ENCODE data around the gene PBX3.

PBX3 gene

DNA sequence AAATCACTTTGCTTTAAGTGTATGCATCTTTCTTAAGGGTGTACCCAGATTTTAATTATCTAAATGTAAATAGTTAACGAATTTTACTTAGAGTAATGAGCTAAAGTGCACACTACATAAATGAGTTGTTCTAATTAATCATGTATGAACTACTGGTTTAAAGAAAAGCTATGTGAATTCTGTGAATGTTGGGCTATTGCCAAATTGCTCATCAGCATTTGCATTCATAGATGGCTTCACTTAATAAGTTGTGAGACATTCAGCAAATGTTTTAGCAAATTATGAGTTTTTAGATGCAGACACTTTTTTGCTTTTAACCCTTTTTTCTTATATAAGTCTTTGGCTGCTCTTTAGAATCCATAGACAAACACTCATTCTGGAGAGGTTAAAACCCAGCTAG, 175.7 kb downstream of the PBX3 start:
- Mint-ChIP-seq H3K4me1 (peaks cover 5% of the 10 kb centered on the region), H3K27me3 (ENCODE audit: low read depth) (no peaks in the 10 kb centered on the region), H3K36me3 (ENCODE audit: low read depth) (peaks cover 4% of the 10 kb centered on the region), H3K9me3 (no peaks in the 10 kb centered on the region), H3K4me3 (no peak overlapping the region), H3K27ac (no peak overlapping the region)
- TF ChIP-seq, protein P1, sequence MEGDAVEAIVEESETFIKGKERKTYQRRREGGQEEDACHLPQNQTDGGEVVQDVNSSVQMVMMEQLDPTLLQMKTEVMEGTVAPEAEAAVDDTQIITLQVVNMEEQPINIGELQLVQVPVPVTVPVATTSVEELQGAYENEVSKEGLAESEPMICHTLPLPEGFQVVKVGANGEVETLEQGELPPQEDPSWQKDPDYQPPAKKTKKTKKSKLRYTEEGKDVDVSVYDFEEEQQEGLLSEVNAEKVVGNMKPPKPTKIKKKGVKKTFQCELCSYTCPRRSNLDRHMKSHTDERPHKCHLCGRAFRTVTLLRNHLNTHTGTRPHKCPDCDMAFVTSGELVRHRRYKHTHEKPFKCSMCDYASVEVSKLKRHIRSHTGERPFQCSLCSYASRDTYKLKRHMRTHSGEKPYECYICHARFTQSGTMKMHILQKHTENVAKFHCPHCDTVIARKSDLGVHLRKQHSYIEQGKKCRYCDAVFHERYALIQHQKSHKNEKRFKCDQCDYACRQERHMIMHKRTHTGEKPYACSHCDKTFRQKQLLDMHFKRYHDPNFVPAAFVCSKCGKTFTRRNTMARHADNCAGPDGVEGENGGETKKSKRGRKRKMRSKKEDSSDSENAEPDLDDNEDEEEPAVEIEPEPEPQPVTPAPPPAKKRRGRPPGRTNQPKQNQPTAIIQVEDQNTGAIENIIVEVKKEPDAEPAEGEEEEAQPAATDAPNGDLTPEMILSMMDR (IDR thresholded peaks at IDR 0.05; ENCODE audit: unreplicated experiment in 3 of 3) = no peak

DNA sequence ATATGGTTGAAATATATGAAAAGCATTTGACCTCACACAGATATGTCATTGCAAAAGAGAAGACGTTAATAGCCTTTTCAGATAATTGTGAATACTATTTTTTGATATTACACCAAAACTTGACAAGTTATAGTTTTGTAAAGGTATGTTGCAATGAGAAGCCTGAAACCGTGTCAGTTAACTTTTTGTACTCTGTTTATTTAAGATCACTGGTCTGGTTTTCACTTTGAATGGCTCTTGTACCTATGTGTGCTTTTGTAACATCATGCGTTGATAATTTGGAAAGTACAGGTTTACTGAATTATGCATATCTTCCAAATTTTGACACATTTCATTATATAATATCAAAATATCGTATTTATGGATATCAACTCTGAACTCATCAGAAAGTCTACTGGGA, 177.2 kb downstream of the PBX3 start:
- peaks cover 4% of the 10 kb centered on the region for H3K36me3 Mint-ChIP-seq (ENCODE audit: low read depth)
- TF ChIP-seq, protein P1 (IDR thresholded peaks at IDR 0.05; ENCODE audit: unreplicated experiment in 3 of 3) = no peak
- H3K4me3 Mint-ChIP-seq = no peak overlapping the region
- H3K27me3 Mint-ChIP-seq (ENCODE audit: low read depth) = no peaks in the 10 kb centered on the region
- no peaks in the 10 kb centered on the region for H3K9me3 Mint-ChIP-seq
- no peak overlapping the region for H3K27ac Mint-ChIP-seq
- H3K4me1 Mint-ChIP-seq = peaks cover 5% of the 10 kb centered on the region

DNA sequence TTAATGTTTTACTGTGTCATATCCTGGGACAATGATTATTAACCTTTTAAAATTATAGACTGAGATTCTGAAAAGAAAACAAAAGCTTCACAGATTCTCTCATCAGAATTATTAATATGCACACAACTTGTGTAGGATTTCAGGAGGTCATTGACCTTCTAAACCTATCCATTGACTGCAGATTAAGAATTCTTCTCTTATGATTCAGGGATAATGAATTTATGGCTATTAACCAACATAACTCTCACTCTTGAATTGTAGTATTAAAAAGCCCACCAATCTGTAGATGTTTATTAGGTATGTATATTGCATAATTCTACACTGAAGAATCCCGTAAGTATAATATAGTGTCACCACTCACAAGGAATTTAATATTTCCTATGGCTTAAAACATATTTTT, 179.8 kb downstream of the PBX3 start:
- no peaks in the 10 kb centered on the region for H3K9me3 Mint-ChIP-seq
- H3K4me1 Mint-ChIP-seq = no peaks in the 10 kb centered on the region
- no peaks in the 10 kb centered on the region for H3K27me3 Mint-ChIP-seq (ENCODE audit: low read depth)
- H3K36me3 Mint-ChIP-seq (ENCODE audit: low read depth) = peaks cover 4% of the 10 kb centered on the region
- H3K4me3 Mint-ChIP-seq = no peak overlapping the region
- no peak overlapping the region for H3K27ac Mint-ChIP-seq
- TF ChIP-seq, protein P1 (IDR thresholded peaks at IDR 0.05; ENCODE audit: unreplicated experiment in 3 of 3) = no peak

DNA sequence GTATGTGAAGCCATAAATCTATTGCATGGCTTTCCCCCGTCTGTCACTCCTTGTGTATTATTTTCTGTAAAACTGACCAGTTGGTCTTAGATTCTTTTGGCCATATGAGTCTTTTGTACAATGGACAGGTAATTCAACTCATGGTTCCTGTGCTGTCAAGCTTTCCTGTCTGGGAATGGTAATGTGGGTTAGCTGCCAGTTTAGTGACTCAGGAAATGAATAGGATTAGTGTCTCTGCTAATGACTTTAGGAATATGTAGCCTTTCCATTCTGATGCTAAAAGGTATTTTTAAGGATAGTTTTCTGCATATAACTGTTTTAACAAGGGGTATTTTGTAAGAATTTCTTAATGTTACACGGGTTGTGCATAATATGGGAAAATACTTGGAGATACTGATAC, 182.7 kb downstream of the PBX3 start:
- Mint-ChIP-seq H3K36me3 (ENCODE audit: low read depth) (peaks cover 8% of the 10 kb centered on the region), H3K27me3 (ENCODE audit: low read depth) (no peaks in the 10 kb centered on the region), H3K9me3 (no peaks in the 10 kb centered on the region), H3K4me1 (no peaks in the 10 kb centered on the region), H3K4me3 (no peak overlapping the region), H3K27ac (no peak overlapping the region)
- TF ChIP-seq, protein P1 (IDR thresholded peaks at IDR 0.05; ENCODE audit: unreplicated experiment in 3 of 3) = no peak

DNA sequence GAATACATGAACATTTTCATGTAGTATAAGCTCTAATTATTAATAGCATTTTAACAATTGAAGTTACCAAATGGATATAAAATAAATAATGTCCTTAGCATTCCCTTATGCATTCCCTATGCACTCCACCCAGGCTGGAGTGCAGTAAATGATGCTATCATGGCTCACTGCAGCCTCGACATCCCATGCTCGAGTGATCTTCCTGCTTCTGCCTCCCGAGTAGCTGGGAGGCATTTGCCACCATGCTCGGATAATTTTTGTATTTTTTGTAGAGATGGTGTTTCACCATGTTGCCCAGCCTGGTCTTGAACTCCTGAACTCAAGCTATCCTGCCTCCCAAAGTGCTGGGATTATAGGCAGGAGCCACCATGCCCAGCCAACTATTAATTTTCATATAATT, 184.0 kb downstream of the PBX3 start:
- Mint-ChIP-seq H3K36me3 (ENCODE audit: low read depth) (peaks cover 8% of the 10 kb centered on the region), H3K4me3 (no peak overlapping the region), H3K4me1 (no peaks in the 10 kb centered on the region), H3K27me3 (ENCODE audit: low read depth) (no peaks in the 10 kb centered on the region), H3K27ac (no peak overlapping the region), H3K9me3 (no peaks in the 10 kb centered on the region)
- TF ChIP-seq, protein P1 (IDR thresholded peaks at IDR 0.05; ENCODE audit: unreplicated experiment in 3 of 3) = no peak

DNA sequence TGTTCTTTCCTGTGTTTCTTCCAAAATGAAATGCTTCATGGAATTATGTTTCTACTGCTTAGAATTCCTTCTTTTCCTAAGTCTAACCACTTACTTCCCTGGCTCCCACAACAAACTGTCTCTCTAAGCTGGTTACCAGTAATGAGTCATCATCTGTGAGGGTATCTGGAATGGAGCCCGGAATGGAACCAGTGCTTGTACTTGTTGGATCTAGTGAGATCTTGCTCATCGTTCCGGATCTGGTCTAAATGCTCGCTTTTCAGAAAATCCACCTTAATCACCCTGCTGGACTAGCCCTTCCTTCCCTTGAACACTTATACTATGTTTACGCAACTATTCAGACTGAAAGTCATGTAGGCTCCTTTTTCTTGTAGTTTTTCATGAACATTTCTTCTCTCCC, 184.8 kb downstream of the PBX3 start:
- H3K27me3 Mint-ChIP-seq (ENCODE audit: low read depth) = no peaks in the 10 kb centered on the region
- H3K4me3 Mint-ChIP-seq = no peak overlapping the region
- H3K36me3 Mint-ChIP-seq (ENCODE audit: low read depth) = peaks cover 8% of the 10 kb centered on the region
- H3K4me1 Mint-ChIP-seq = no peaks in the 10 kb centered on the region
- TF ChIP-seq, protein P1 (IDR thresholded peaks at IDR 0.05; ENCODE audit: unreplicated experiment in 3 of 3) = no peak
- H3K27ac Mint-ChIP-seq = no peak overlapping the region
- no peaks in the 10 kb centered on the region for H3K9me3 Mint-ChIP-seq

All from nephron (organoid).